Measurements from ENCODE around the gene PFKFB4. TPM values are rescaled to one million over a fixed set of nuclear protein-coding genes. Genes with fewer than 3 reads are reported as not detected.

PFKFB4 gene
- total and polyA plus RNA-seq, 2 experiments from 2014 or later: 8.6 to 22.9 TPM

DNA sequence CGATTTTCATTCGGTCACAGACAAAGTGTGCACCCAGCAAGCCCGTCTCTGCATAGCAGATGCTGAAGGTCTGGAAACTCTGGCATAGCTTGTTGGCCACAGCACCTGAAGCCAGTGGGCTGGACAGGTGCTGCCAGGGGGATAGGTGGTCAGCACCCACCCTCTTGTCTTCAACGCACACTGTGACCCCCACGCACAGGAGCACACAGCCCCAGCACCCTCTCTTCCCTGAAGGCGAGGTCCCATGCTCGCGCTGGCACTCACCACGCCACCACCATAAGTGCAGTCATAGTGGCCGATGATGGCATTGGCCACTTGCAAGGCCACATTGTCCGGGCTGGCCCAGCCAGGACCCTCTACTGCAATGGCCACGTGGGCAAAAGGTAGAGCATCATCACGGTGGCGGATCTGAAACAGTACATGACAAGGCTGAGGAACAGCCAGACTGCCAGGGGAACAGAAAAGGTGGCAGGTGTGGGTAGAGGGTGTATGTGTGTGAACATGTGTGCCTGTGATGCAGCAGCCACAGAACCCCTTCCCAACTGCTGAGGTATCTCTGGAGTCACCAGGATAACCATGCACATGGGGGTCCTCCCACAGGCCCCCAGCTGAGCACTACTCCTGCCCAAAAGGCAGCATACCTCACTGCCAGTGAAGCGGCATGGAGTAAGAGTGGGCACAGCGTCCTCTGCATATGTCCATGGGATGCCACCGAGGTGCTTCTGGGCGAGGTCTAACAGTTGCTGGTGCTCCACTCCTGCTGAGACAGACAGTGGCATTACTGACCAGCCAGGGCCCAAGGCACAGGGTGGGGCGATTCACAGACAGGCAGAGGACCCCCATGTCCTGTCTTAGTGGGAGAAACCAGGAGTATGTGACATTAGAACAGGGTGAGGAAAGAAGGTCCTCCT, 44.4 kb upstream of the PFKFB4 start:
- ATAC-seq (no peak), DNase-seq (ENCODE audit: low spot score) (no peak)
- Mint-ChIP-seq H3K36me3 (ENCODE audit: low read depth) (peaks cover 80% of the 10 kb centered on the region), H3K27me3 (ENCODE audit: insufficient read depth, low read depth, poor library complexity) (peaks cover 15% of the 10 kb centered on the region), H3K27ac (no peak overlapping the region), H3K4me3 (no peak overlapping the region), H3K9me3 (no peaks in the 10 kb centered on the region), H3K4me1 (peaks cover 4% of the 10 kb centered on the region)
- H3K27me3 ChIP-seq (ENCODE audit: insufficient read depth): no peaks in the 10 kb centered on the region
- peaks cover 23% of the 10 kb centered on the region for H3K36me3 ChIP-seq (ENCODE audit: insufficient read depth)
- 0 out of 2 replicates have a peak, but pooled peaks cover 2% of the 10 kb centered on the region for H3F3A ChIP-seq (replicated peaks; ENCODE audit: low read depth)
- H3K4me2 ChIP-seq: no peak overlapping the region
- peaks cover 3% of the 10 kb centered on the region; the same call in 1 of the 2 replicates for H3K4me1 ChIP-seq (ENCODE audit: insufficient read depth)
- H3K79me2 ChIP-seq (replicated peaks; ENCODE audit: insufficient read depth): peaks cover 9% of the 10 kb centered on the region; the same call in 1 of the 2 replicates
- H3K9me2 ChIP-seq (ENCODE audit: insufficient read depth): no peaks in the 10 kb centered on the region
- H3K27ac ChIP-seq (ENCODE audit: low read depth): no peak overlapping the region
- TF ChIP-seq NANOG (IDR thresholded peaks at IDR 0.05; ENCODE audit: borderline replicate concordance): no peak
- TF ChIP-seq POLR2AphosphoS5 (IDR thresholded peaks at IDR 0.05; ENCODE audit: low read depth): no peak
- no peak for TF ChIP-seq EZH2 (IDR thresholded peaks at IDR 0.05; ENCODE audit: low read depth, unreplicated experiment)
- TF ChIP-seq STAT1 (IDR thresholded peaks at IDR 0.05; ENCODE audit: unreplicated experiment): no peak
- no peak for TF ChIP-seq EZH2phosphoT487 (IDR thresholded peaks at IDR 0.05; ENCODE audit: unreplicated experiment)
- TF ChIP-seq, protein P1, sequence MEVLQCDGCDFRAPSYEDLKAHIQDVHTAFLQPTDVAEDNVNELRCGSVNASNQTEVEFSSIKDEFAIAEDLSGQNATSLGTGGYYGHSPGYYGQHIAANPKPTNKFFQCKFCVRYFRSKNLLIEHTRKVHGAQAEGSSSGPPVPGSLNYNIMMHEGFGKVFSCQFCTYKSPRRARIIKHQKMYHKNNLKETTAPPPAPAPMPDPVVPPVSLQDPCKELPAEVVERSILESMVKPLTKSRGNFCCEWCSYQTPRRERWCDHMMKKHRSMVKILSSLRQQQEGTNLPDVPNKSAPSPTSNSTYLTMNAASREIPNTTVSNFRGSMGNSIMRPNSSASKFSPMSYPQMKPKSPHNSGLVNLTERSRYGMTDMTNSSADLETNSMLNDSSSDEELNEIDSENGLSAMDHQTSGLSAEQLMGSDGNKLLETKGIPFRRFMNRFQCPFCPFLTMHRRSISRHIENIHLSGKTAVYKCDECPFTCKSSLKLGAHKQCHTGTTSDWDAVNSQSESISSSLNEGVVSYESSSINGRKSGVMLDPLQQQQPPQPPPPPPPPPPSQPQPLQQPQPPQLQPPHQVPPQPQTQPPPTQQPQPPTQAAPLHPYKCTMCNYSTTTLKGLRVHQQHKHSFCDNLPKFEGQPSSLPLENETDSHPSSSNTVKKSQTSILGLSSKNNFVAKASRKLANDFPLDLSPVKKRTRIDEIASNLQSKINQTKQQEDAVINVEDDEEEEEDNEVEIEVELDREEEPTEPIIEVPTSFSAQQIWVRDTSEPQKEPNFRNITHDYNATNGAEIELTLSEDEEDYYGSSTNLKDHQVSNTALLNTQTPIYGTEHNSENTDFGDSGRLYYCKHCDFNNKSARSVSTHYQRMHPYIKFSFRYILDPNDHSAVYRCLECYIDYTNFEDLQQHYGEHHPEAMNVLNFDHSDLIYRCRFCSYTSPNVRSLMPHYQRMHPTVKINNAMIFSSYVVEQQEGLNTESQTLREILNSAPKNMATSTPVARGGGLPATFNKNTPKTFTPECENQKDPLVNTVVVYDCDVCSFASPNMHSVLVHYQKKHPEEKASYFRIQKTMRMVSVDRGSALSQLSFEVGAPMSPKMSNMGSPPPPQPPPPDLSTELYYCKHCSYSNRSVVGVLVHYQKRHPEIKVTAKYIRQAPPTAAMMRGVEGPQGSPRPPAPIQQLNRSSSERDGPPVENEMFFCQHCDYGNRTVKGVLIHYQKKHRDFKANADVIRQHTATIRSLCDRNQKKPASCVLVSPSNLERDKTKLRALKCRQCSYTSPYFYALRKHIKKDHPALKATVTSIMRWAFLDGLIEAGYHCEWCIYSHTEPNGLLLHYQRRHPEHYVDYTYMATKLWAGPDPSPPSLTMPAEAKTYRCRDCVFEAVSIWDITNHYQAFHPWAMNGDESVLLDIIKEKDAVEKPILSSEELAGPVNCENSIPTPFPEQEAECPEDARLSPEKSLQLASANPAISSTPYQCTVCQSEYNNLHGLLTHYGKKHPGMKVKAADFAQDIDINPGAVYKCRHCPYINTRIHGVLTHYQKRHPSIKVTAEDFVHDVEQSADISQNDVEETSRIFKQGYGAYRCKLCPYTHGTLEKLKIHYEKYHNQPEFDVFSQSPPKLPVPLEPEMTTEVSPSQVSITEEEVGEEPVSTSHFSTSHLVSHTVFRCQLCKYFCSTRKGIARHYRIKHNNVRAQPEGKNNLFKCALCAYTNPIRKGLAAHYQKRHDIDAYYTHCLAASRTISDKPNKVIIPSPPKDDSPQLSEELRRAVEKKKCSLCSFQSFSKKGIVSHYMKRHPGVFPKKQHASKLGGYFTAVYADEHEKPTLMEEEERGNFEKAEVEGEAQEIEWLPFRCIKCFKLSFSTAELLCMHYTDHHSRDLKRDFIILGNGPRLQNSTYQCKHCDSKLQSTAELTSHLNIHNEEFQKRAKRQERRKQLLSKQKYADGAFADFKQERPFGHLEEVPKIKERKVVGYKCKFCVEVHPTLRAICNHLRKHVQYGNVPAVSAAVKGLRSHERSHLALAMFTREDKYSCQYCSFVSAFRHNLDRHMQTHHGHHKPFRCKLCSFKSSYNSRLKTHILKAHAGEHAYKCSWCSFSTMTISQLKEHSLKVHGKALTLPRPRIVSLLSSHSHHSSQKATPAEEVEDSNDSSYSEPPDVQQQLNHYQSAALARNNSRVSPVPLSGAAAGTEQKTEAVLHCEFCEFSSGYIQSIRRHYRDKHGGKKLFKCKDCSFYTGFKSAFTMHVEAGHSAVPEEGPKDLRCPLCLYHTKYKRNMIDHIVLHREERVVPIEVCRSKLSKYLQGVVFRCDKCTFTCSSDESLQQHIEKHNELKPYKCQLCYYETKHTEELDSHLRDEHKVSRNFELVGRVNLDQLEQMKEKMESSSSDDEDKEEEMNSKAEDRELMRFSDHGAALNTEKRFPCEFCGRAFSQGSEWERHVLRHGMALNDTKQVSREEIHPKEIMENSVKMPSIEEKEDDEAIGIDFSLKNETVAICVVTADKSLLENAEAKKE (CRISPR knock-in tag; IDR thresholded peaks at IDR 0.05): no peak
- TF ChIP-seq ZNF331 (CRISPR knock-in tag; IDR thresholded peaks at IDR 0.05; ENCODE audit: low read depth): no peak
- no peak for TF ChIP-seq ZNF114 (CRISPR knock-in tag; IDR thresholded peaks at IDR 0.05)
- TF ChIP-seq, protein P2, sequence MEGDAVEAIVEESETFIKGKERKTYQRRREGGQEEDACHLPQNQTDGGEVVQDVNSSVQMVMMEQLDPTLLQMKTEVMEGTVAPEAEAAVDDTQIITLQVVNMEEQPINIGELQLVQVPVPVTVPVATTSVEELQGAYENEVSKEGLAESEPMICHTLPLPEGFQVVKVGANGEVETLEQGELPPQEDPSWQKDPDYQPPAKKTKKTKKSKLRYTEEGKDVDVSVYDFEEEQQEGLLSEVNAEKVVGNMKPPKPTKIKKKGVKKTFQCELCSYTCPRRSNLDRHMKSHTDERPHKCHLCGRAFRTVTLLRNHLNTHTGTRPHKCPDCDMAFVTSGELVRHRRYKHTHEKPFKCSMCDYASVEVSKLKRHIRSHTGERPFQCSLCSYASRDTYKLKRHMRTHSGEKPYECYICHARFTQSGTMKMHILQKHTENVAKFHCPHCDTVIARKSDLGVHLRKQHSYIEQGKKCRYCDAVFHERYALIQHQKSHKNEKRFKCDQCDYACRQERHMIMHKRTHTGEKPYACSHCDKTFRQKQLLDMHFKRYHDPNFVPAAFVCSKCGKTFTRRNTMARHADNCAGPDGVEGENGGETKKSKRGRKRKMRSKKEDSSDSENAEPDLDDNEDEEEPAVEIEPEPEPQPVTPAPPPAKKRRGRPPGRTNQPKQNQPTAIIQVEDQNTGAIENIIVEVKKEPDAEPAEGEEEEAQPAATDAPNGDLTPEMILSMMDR (conservative IDR thresholded peaks at IDR 0.05; ENCODE audit: low read depth in 2 of 2): no peak
- TF ChIP-seq, protein P3, sequence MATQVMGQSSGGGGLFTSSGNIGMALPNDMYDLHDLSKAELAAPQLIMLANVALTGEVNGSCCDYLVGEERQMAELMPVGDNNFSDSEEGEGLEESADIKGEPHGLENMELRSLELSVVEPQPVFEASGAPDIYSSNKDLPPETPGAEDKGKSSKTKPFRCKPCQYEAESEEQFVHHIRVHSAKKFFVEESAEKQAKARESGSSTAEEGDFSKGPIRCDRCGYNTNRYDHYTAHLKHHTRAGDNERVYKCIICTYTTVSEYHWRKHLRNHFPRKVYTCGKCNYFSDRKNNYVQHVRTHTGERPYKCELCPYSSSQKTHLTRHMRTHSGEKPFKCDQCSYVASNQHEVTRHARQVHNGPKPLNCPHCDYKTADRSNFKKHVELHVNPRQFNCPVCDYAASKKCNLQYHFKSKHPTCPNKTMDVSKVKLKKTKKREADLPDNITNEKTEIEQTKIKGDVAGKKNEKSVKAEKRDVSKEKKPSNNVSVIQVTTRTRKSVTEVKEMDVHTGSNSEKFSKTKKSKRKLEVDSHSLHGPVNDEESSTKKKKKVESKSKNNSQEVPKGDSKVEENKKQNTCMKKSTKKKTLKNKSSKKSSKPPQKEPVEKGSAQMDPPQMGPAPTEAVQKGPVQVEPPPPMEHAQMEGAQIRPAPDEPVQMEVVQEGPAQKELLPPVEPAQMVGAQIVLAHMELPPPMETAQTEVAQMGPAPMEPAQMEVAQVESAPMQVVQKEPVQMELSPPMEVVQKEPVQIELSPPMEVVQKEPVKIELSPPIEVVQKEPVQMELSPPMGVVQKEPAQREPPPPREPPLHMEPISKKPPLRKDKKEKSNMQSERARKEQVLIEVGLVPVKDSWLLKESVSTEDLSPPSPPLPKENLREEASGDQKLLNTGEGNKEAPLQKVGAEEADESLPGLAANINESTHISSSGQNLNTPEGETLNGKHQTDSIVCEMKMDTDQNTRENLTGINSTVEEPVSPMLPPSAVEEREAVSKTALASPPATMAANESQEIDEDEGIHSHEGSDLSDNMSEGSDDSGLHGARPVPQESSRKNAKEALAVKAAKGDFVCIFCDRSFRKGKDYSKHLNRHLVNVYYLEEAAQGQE (IDR thresholded peaks at IDR 0.05; ENCODE audit: unreplicated experiment): no peak
- TF ChIP-seq, protein P4, sequence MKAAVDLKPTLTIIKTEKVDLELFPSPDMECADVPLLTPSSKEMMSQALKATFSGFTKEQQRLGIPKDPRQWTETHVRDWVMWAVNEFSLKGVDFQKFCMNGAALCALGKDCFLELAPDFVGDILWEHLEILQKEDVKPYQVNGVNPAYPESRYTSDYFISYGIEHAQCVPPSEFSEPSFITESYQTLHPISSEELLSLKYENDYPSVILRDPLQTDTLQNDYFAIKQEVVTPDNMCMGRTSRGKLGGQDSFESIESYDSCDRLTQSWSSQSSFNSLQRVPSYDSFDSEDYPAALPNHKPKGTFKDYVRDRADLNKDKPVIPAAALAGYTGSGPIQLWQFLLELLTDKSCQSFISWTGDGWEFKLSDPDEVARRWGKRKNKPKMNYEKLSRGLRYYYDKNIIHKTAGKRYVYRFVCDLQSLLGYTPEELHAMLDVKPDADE (IDR thresholded peaks at IDR 0.05): no peak
- TF ChIP-seq CREB1 (CRISPR knock-in tag; IDR thresholded peaks at IDR 0.05; ENCODE audit: low read depth): no peak
- no peak for TF ChIP-seq JUNB (IDR thresholded peaks at IDR 0.05; ENCODE audit: unreplicated experiment)
- no peak overlapping the region for H2AFZ ChIP-seq
- peaks cover 7% of the 10 kb centered on the region for H4K20me1 ChIP-seq (replicated peaks; ENCODE audit: insufficient read depth)
- H3K4me3 ChIP-seq: no peak overlapping the region
